ENCODE results near the gene ARHGEF11.
"Not testable (repeated sequence)": the region's sequence is repeated elsewhere in the genome, so short reads cannot be mapped to it uniquely, and the experiment has no call there.

Gene ARHGEF11

GRCh38 chr1:156928043-156928602, 117.4 kb downstream of the ARHGEF11 start:
- DNase-seq: no peak

DNA sequence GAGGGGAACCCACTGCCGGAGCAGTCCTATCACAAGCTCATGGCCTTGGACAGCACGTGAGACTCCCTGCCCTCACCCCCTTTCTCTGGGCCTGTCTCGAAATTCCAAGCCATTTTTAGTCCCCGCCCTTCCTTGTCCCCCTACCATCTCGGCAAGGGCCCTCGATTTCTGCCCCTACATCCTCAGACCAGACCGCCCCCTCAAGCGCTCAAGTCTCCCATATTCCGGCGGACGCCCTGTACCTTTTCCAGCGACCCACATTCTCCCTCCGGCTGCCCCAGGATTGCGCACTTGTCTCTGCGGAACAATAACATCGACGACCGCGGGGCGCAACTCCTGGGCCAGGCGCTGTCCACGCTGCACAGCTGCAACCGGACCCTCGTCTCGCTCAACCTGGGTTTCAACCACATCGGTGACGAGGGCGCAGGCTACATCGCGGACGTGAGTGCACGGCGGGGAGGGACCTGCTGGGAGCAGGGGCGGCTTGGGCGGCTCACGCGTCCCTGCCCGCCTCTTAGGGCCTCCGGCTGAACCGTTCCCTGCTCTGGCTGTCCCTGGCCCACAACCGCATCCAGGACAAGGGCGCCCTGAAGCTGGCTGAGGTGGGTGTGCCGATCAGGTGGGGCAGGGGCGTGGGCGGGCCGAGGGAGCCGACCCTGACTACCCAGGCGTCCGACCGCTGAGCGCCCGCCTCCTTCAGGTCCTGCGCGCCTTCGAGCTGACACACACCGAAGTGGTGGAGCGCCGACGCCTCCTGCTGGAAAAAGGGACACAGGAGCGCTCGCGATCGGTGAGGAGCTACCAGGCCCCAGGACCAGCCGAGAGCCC, 118.1 kb downstream of the ARHGEF11 start:
- peak; percentile 26 for DNase-seq

DNA sequence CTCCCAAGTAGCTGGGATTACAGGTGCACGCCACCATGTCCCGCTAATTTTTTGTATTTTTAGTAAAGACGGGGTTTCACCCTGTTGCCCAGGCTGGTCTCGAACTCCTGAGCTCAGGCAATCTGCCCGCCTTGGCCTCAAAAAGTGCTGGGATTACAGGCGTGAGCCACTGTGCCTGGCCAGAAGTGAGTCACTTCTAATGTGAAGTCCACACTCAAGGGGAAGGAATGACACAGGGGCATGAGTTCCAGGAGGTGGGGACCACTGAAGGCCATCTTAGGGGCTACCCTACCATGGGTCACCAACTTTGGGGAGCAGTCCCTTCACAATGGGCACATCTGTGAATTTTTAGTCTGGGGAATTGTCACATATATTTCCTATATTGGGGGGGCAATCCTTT, 118.8 kb downstream of the ARHGEF11 start:
- DNase-seq: not testable (repeated sequence)

- DNase-seq: peak; percentile 78
Measured at GRCh38 chr1:156926175-156926574, 119.4 kb downstream of the ARHGEF11 start.

DNA sequence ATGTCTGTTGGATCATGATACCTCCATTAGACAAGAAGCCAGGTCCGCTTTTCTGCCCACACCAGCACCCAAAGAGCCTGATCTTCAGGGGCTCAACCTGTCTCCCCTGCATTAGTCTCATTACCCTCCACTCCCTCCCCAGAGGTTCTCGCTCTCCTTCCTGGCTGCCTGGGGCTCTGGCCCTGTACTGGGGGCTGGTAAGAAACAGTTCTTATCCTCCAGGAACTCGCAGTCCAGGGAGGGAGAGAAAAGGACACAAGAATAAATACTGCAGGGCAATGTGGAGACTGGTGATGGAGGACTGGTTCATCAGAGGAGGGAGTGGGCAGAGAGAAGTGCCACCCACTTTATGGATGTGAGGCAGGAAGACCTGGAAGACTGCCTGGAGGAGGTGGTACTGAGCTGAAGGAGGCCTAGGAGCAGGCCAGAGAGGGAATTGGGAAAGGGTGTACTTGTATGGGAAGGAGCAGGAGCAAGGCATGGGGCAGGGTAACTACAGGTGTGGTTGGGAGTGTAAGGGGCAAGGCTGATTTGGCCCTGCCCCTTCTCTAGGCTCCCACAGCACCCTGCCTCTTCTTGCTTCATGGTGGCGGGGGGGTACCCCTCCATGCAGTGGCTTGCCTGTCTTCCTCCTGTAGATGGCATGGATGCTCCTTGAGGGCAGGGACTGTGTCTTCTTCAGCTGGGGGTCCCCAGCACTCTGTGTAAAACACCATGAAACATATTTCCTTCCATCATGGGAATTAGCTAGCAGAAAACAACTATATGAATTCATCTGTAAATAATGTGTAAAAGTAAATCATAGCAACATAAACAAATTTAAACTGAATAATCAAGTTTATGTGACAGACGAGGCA, 120.2 kb downstream of the ARHGEF11 start:
- no peak for DNase-seq

DNA sequence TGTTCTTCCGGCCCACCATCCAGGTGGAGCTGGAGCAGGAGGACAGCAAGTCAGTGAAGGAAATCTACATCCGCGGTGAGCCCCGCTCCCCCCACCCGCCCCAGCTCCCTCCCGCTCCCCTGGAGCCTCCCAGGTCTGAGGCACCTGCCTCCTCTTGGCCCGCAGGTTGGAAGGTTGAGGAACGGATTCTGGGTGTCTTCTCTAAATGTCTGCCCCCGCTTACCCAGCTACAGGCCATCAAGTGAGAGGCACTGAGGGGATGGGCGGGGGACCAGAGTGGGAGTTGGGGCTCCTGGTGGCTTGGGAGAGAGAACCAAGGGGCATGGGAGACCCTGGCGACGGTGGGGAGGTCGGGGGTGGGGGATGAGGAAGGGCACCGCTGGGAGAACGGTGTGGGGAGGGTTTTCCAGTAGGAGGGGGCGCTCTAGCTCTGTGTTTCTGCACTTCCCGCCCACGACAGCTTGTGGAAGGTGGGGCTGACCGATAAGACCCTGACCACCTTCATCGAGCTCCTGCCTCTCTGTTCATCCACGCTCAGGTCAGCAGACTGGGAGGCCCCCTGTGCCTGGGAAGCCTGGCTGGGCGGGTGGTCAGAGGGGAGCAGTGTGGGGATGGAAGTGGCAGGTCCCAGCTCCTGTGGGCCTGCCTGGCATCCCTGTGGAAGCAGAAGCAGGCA, 120.9 kb downstream of the ARHGEF11 start:
- DNase-seq: no peak

DNA sequence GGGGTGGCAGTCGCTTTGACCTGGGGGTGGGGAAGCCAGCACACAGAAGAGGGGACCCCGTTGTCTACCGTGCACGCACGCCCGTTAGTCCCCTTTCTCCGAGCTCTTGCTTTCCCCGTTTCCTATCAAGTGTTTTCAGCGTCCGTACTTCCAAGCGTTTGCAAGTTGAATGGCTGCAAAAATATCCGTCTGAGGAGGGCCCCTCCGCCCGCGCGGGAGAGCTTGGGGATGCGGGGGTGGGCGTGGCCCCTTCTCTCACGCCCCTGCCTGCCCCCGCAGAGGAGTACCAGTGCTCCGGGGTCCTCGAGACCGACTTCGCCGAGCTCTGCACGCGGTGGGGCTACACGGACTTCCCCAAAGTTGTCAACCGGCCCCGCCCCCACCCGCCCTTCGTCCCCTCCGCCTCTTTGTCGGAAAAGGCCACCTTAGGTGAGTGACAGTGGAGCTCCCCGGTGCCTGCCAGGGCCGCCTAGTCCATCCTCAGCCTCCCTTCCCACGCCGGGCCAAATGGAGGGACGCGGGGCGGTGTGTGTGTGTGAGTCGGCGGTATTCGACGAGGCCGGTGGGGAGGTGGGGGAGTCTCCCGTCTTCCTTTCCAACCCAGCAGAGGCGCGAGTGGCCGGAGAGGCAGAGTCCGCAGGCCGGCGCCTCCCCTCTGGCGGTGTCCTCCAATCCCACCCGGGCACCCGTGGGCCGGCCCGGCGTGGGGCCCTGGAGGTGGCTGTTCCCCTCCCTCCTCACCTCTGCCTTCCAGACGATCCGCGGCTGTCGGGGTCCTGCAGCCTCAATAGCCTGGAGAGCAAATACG, 121.7 kb downstream of the ARHGEF11 start:
- no peak for DNase-seq

- DNase-seq: peak; percentile 47
Measured at GRCh38 chr1:156922986-156923669, 122.4 kb downstream of the ARHGEF11 start.

GRCh38 chr1:156921053-156921529, 124.5 kb downstream of the ARHGEF11 start:
- no peak for DNase-seq

GRCh38 chr1:156920233-156921052, 125.1 kb downstream of the ARHGEF11 start, which contains the start of gene LRRC71:
TSS of gene LRRC71 (plus strand) at chr1:156920632. CDS start at chr1:156920804, 172 bp downstream.
- no peak for DNase-seq

GRCh38 chr1:156914440-156914856, 131.1 kb downstream of the ARHGEF11 start:
- no peak for DNase-seq

GRCh38 chr1:156913809-156914387, 131.6 kb downstream of the ARHGEF11 start:
- no peak for DNase-seq

DNA sequence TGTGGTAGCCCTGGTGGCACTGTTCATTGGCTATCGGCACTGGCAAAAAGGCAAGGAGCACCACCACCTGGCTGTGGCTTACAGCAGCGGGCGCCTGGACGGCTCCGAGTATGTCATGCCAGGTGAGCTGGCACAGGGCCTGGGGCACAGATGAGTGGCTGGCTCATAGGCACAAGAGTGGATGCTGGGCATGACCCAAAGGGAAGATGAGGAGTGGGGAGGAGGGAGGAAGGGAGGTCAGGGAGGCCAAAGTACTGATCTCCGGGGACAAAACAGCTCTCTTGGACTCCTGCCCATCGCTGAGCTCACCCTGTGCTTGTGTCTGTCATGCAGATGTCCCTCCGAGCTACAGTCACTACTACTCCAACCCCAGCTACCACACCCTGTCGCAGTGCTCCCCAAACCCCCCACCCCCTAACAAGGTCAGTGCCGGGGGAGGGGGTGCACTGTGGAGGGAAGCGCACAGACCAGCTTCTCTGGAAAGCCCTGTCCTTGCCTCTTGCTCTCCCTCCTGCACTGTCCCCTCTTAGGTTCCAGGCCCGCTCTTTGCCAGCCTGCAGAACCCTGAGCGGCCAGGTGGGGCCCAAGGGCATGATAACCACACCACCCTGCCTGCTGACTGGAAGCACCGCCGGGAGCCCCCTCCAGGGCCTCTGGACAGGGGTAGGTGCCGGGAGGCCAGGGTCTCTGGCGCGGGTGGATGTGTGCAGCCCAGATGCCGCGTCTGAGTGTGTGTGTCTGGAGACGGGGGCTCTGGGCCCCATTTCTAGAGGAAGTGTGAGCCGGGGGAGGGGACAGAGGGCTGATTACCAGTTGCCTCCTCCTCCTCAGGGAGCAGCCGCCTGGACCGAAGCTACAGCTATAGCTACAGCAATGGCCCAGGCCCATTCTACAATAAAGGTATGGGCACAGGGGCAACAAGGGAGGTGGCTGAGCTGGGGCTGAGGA, 132.4 kb downstream of the ARHGEF11 start:
- peak; percentile 82 for DNase-seq

DNA sequence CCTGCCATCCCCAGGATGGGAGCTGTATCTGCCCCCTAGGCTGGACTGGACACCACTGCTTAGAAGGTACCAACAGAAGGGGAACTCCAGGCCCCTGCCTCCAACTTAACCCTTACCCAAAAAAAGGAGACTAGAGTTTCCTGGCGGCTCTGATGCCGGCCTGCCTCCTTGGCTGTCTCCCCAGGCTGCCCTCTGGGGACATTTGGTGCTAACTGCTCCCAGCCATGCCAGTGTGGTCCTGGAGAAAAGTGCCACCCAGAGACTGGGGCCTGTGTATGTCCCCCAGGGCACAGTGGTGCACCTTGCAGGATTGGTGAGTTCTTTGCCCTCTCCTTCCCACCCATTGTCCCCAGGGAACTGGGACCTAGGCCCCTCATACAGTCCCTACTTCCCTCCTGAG, 133.2 kb downstream of the ARHGEF11 start:
- DNase-seq: no peak

- peak; percentile 84 for DNase-seq
Measured at GRCh38 chr1:156911577-156912298, 133.8 kb downstream of the ARHGEF11 start.

GRCh38 chr1:156910309-156910782, 135.2 kb downstream of the ARHGEF11 start:
- no peak for DNase-seq

DNA sequence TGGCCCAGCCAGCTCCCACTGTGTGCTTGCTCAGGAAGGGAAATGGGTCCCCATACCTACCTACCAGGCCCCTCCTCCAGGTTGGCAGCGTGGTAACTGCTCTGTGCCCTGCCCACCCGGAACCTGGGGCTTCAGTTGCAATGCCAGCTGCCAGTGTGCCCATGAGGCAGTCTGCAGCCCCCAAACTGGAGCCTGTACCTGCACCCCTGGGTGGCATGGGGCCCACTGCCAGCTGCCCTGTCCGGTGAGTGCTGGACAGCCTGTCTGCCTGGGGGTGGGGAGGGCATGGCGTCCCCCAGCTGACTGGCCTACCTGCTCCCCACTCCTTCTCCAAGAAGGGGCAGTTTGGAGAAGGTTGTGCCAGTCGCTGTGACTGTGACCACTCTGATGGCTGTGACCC, 135.9 kb downstream of the ARHGEF11 start:
- no peak for DNase-seq

DNA sequence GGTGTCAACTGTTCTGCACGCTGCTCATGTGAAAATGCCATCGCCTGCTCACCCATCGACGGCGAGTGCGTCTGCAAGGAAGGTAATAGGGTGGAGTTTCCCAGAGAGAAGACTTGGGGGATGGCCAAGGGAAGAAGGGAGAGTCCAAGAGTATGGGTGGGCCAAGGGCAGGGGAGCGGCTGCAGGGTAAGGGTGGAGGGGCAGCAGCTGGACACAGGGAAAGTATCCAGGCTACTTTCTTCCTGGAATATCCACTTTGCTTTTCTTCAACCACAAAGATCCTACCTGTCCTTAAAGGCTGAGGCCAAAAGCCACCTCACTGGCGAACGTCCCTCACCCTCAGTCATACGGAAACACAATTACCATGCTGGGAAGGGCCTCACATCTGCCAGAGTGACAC, 136.6 kb downstream of the ARHGEF11 start:
- DNase-seq: no peak

Data from NCI-H2029 treated with DMSO at 0.1 percent for 48 hours (cell line).